HG03378 (cell line): ENCODE results near the gene NOC4L.

Source experiments
- ATAC-seq: cut with Tn5 transposase; IDR thresholded peaks from one replicate; pipeline ENCODE4 v1.9.1; 2021; ENCODE audit warnings: mild to moderate bottlenecking, moderate library complexity; ENCODE audit not compliant: unreplicated experiment

The NOC4L gene

GRCh38 chr12:132154941-132155770, 10.9 kb downstream of the NOC4L start:
- no peak for ATAC-seq

- no peak for ATAC-seq
Measured at GRCh38 chr12:132155771-132156572, 11.7 kb downstream of the NOC4L start.

GRCh38 chr12:132156573-132157325, 12.5 kb downstream of the NOC4L start:
- no peak for ATAC-seq

GRCh38 chr12:132157733-132158409, 13.6 kb downstream of the NOC4L start:
- no peak for ATAC-seq

- ATAC-seq, result no peak
Measured at GRCh38 chr12:132158677-132159554, 14.7 kb downstream of the NOC4L start.

GRCh38 chr12:132159555-132160003, 15.3 kb downstream of the NOC4L start:
- ATAC-seq, result no peak

GRCh38 chr12:132160016-132160415, 15.8 kb downstream of the NOC4L start:
- ATAC-seq, result no peak

- no peak for ATAC-seq
Measured at GRCh38 chr12:132160601-132161035, 16.4 kb downstream of the NOC4L start.

GRCh38 chr12:132161036-132161781, 17.0 kb downstream of the NOC4L start:
- ATAC-seq, result no peak

GRCh38 chr12:132161796-132162507, 17.7 kb downstream of the NOC4L start:
- no peak for ATAC-seq

- ATAC-seq, result no peak
Measured at GRCh38 chr12:132162508-132163031, 18.3 kb downstream of the NOC4L start.

GRCh38 chr12:132163041-132163910, 19.0 kb downstream of the NOC4L start:
- no peak for ATAC-seq

GRCh38 chr12:132163911-132164288, 19.6 kb downstream of the NOC4L start:
- no peak for ATAC-seq

- no peak for ATAC-seq
Measured at GRCh38 chr12:132164426-132164825, 20.2 kb downstream of the NOC4L start.

- no peak for ATAC-seq
Measured at GRCh38 chr12:132165584-132165983, 21.3 kb downstream of the NOC4L start.

- no peak for ATAC-seq
Measured at GRCh38 chr12:132166093-132166492, 21.8 kb downstream of the NOC4L start.
